HepG2 (cell line): ENCODE data around the gene SMIM11. TPM values are rescaled to one million over a fixed set of nuclear protein-coding genes. Genes with fewer than 3 reads are reported as not detected.

ENCODE experiments used
- ARNTL ChIP-seq: sonication (generic); formaldehyde crosslinking; IDR thresholded peaks from 2 replicates; pipeline ENCODE4 v1.4.0; 2020; ENCODE audit warnings: mild to moderate bottlenecking, missing genetic modification reagents
- ATF7 ChIP-seq, 2 experiments: fragments of 450-650 bp in 1 of 2; sonication (generic) in 1 of 2; formaldehyde crosslinking in 1 of 2; IDR thresholded peaks; 2 replicates each; pipeline versions ENCODE4 v1.4.0 to v1.6.1; 2016 to 2020; ENCODE audit warnings: antibody characterized with exemption in 1 of 2, mild to moderate bottlenecking in 1 of 2, missing genetic modification reagents in 1 of 2
- EZH2 ChIP-seq: conservative IDR thresholded peaks from 2 replicates; pipeline ENCODE4 v1.6.1; 2012; ENCODE audit warnings: mild to moderate bottlenecking, low read depth, low read length, moderate library complexity
- GLMP ChIP-seq: sonication (generic); formaldehyde crosslinking; IDR thresholded peaks from 2 replicates; pipeline ENCODE4 v1.9.0; 2021; ENCODE audit warnings: missing genetic modification reagents, mild to moderate bottlenecking, borderline replicate concordance
- IRF1 ChIP-seq: sonication (generic); formaldehyde crosslinking; IDR thresholded peaks from 2 replicates; pipeline ENCODE4 v1.4.0; 2020; ENCODE audit warnings: low read depth, mild to moderate bottlenecking, missing genetic modification reagents
- MED8 ChIP-seq: sonication (generic); formaldehyde crosslinking; IDR thresholded peaks from 2 replicates; pipeline ENCODE4 v1.8.1; 2023; ENCODE audit warnings: mild to moderate bottlenecking, missing genetic modification reagents; ENCODE audit not compliant: insufficient replicate concordance
- NKX3-1 ChIP-seq: sonication (generic); formaldehyde crosslinking; IDR thresholded peaks from 2 replicates; pipeline ENCODE4 v1.5.0; 2020; ENCODE audit warnings: missing genetic modification reagents
- NR2F6 ChIP-seq, 2 experiments: IDR thresholded peaks; 2 replicates each; pipeline ENCODE4 v1.6.1; 2016; ENCODE audit warnings: antibody characterized with exemption in 1 of 2, mild to moderate bottlenecking in 1 of 2
- RBAK ChIP-seq: sonication (generic); formaldehyde crosslinking; IDR thresholded peaks from 2 replicates; pipeline ENCODE4 v1.5.1; 2020; ENCODE audit warnings: mild to moderate bottlenecking, missing genetic modification reagents
- SIN3A ChIP-seq: IDR thresholded peaks from 2 replicates; pipeline ENCODE4 v1.6.1; 2011; ENCODE audit warnings: low read depth, mild to moderate bottlenecking, control low read depth, low read length, borderline replicate concordance
- SMYD3 ChIP-seq: sonication (generic); formaldehyde crosslinking; IDR thresholded peaks from 2 replicates; pipeline ENCODE4 v1.8.1; 2023; ENCODE audit warnings: mild to moderate bottlenecking, missing genetic modification reagents
- SOX5 ChIP-seq: IDR thresholded peaks from 2 replicates; pipeline ENCODE4 v1.6.1; 2016; ENCODE audit warnings: borderline replicate concordance
- TRIM24 ChIP-seq: sonication (generic); formaldehyde crosslinking; IDR thresholded peaks from 2 replicates; pipeline ENCODE4 v1.8.0; 2022; ENCODE audit warnings: mild to moderate bottlenecking, missing genetic modification reagents
- ZBTB7B ChIP-seq: sonication (generic); formaldehyde crosslinking; IDR thresholded peaks from 2 replicates; pipeline ENCODE4 v1.4.0; 2020; ENCODE audit warnings: missing genetic modification reagents
- ZNF142 ChIP-seq: sonication (generic); formaldehyde crosslinking; IDR thresholded peaks from 2 replicates; pipeline ENCODE4 v1.4.0; 2020; ENCODE audit warnings: missing genetic modification reagents
- ZNF430 ChIP-seq: sonication (generic); formaldehyde crosslinking; IDR thresholded peaks from 2 replicates; pipeline ENCODE4 v1.9.0; 2021; ENCODE audit warnings: mild to moderate bottlenecking, missing genetic modification reagents
- ZNF451 ChIP-seq: sonication (generic); formaldehyde crosslinking; IDR thresholded peaks from 2 replicates; pipeline ENCODE4 v1.5.0; 2020; ENCODE audit warnings: mild to moderate bottlenecking, missing genetic modification reagents
- ZNF737 ChIP-seq: sonication (generic); formaldehyde crosslinking; IDR thresholded peaks from 2 replicates; pipeline ENCODE4 v1.5.0; 2020; ENCODE audit warnings: missing genetic modification reagents, mild to moderate bottlenecking, borderline replicate concordance
- ZNF768 ChIP-seq: sonication (generic); formaldehyde crosslinking; IDR thresholded peaks from 2 replicates; pipeline ENCODE4 v1.4.0; 2020; ENCODE audit warnings: missing genetic modification reagents
- ZNF878 ChIP-seq: sonication (generic); formaldehyde crosslinking; IDR thresholded peaks from 2 replicates; pipeline ENCODE4 v1.8.1; 2023; ENCODE audit warnings: mild to moderate bottlenecking, missing genetic modification reagents, moderate library complexity
- polyA plus RNA-seq, 8 experiments: library from polyadenylated mRNA; depleted of rRNA in 3 of 8; stranded (reverse) in 7 of 8; unstranded in 1 of 8; fragments of >200 nt; fragmentation: Illumina TruSeq in 4 of 8; extraction: Trizol in 4 of 8; gene quantifications; 2 replicates each; pipeline versions ENCODE4 v1.2.1 to v1.2.3, GENCODE V29; 2011 to 2016; ENCODE audit warnings: low read depth in 4 of 8, missing spikeins in 1 of 8, mixed read lengths in 1 of 8; ENCODE audit not compliant: insufficient read depth in 1 of 8
- total RNA-seq, 5 experiments: library from RNA; depleted of rRNA; stranded (reverse); fragments of >200 nt; fragmentation: Illumina TruSeq; extraction: Trizol; gene quantifications; 2 replicates each; pipeline ENCODE4 v1.2.3, GENCODE V29; 2016; ENCODE audit warnings: low read depth in 1 of 5
- TF ChIP-seq, protein P1 (sequence below): sonication (generic); formaldehyde crosslinking; IDR thresholded peaks from 2 replicates; pipeline ENCODE4 v1.5.1; 2020; ENCODE audit warnings: missing genetic modification reagents, mild to moderate bottlenecking, borderline replicate concordance

The SMIM11 gene
- total and polyA plus RNA-seq, 2 of the 13 experiments (the other 11 are each of a cell fraction or from before 2014, with no cell fraction given) = 6.4 to 18.9 TPM

DNA sequence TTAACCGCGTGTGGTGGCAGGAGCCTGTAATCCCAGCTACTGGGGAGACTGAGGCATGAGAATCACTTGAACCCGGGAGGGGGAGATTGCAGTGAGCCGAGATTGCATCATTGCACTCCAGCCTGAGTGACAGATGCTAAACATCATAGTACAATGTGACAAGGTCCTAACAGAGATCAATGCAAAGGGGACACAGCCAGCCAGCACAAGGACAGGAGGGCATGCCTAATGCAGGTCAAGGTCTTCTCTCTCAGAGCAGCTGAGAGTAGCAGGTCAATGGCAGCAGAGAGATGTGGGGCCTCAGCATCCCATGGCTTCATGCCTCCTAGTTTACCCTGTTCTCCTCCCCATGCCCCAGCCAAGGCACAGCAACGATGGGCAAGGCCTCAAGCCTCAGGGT is 3.0 kb upstream of the SMIM11 start (continued):
- TF ChIP-seq ZBTB7B (CRISPR knock-in tag) (0 out of 2 replicates have a peak, but pooled peaks have one; percentile 62), NKX3-1 (no peak), ATF7 (IDR thresholded peaks at IDR 0.05) (peak; percentile 82), ATF7 (CRISPR knock-in tag; IDR thresholded peaks at IDR 0.05) (peak; percentile 85; the same call in 1 of the 2 replicates), ZNF768 (CRISPR knock-in tag) (no peak), TRIM24 (CRISPR knock-in tag) (0 out of 2 replicates have a peak, but pooled peaks have one; percentile 22), GLMP (CRISPR knock-in tag) (no peak), SMYD3 (CRISPR knock-in tag) (no peak), ZNF878 (peak; percentile 63; the same call in 1 of the 2 replicates), SOX5 (CRISPR knock-in tag) (peak; percentile 73), ZNF430 (CRISPR knock-in tag) (no peak), EZH2 (no peak), ZNF142 (CRISPR knock-in tag) (no peak), IRF1 (CRISPR knock-in tag) (no peak), ZNF737 (CRISPR knock-in tag) (no peak), NR2F6 (IDR thresholded peaks at IDR 0.05) (peak; percentile 94), NR2F6 (CRISPR knock-in tag; IDR thresholded peaks at IDR 0.05) (peak; percentile 97), RBAK (no peak), MED8 (no peak), ARNTL (CRISPR knock-in tag) (peak; percentile 82), ZNF451 (CRISPR knock-in tag) (no peak), SIN3A (no peak)
- TF ChIP-seq, protein P1, sequence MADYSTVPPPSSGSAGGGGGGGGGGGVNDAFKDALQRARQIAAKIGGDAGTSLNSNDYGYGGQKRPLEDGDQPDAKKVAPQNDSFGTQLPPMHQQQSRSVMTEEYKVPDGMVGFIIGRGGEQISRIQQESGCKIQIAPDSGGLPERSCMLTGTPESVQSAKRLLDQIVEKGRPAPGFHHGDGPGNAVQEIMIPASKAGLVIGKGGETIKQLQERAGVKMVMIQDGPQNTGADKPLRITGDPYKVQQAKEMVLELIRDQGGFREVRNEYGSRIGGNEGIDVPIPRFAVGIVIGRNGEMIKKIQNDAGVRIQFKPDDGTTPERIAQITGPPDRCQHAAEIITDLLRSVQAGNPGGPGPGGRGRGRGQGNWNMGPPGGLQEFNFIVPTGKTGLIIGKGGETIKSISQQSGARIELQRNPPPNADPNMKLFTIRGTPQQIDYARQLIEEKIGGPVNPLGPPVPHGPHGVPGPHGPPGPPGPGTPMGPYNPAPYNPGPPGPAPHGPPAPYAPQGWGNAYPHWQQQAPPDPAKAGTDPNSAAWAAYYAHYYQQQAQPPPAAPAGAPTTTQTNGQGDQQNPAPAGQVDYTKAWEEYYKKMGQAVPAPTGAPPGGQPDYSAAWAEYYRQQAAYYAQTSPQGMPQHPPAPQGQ = no peak
